GM10847 (cell line): Measurements from ENCODE around the gene SLF2.

Experiments used
- POLR2A ChIP-seq: IDR thresholded peaks from 2 replicates; pipeline ENCODE4 v1.6.1; 2011; ENCODE audit not compliant: insufficient read length; ENCODE audit errors: extremely low read depth

SLF2 gene

GRCh38 chr10:100907175-100907574 is 5.6 kb upstream of the SLF2 start:
- no peak for TF ChIP-seq POLR2A

DNA sequence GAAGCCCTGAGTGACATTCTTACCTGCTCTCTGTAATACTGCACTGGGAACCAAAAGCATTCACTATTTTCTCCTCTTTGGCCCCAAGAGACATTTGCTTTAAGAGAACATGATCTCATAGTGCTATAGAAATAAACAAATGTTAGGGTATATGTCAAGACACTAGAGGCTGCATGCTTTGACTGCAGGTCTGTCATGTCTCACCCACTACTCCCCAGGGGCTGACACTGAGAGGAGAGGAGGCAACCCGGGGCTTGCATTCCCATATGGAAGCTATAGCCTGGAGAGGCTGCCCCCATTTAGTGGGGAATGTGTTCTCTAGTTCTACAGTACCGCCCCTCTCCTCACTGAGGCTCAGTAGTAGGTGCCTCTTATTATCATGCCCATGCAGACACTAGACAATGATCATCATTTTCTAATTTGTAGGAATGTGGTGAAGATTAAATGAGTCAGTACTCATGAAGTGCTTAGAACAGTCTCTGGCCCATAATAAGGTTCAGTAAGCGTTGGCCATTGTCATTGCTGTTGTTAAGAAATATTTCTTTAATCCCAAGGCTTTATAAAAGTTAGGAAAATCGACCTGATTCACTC is 4.9 kb upstream of the SLF2 start:
- no peak for TF ChIP-seq POLR2A

- TF ChIP-seq POLR2A: no peak
Measured at GRCh38 chr10:100908378-100908777, 4.4 kb upstream of the SLF2 start.

DNA sequence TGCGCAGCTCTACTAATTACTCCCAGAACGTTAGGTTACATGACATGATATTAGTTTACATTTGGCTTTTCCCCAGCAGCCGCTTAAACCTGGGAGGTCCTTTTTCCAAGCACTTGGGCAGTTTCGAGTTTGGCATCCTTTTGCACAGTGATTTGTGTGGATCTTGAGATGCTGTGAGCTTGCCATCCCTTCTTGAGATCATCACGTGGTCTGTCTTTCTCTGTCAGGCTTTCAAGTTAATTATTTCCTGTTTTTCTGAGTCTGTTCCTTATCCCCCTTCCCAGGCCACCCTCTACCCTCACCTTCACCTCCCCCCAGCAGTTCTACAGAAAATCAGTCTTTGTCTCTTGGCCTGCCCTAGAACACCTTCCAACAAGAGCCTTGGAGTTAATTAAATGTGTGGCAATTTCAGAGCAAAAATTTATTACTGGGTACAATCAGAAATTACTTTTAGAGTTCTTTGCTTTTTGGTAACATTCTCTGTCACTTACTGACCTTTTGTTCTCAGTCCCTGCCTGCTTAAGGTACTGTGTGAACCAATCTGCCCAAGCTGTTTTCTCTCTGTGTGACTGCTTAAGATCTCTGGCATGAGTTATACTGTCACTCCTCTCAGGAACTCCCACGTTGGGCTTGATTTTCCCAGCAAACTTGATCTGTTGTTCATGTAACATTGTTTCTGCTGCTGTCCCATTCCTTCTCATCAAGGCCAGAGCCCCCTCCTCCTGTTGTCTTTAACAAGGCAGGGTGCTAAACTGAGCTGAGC is 3.1 kb upstream of the SLF2 start:
- no peak for TF ChIP-seq POLR2A

DNA sequence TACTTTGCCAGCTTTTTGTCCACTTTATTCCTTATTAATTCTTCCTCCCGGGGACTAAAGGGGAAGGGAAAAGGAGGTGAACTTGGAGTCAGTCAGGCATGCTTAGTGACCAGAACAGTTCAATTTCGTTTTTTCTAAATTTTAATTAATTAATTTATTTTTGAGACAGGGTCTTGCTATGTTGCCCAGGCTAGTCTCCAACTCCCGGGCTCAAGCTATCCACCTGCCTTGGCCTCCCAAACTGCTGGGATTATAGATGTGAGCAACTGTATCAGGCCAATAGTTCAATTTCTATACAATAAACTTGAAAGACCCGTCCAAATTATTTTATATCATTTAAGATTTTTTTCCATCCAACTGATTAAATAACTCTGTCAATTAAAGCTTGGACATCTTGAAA is 1.3 kb upstream of the SLF2 start:
- TF ChIP-seq POLR2A: no peak

DNA sequence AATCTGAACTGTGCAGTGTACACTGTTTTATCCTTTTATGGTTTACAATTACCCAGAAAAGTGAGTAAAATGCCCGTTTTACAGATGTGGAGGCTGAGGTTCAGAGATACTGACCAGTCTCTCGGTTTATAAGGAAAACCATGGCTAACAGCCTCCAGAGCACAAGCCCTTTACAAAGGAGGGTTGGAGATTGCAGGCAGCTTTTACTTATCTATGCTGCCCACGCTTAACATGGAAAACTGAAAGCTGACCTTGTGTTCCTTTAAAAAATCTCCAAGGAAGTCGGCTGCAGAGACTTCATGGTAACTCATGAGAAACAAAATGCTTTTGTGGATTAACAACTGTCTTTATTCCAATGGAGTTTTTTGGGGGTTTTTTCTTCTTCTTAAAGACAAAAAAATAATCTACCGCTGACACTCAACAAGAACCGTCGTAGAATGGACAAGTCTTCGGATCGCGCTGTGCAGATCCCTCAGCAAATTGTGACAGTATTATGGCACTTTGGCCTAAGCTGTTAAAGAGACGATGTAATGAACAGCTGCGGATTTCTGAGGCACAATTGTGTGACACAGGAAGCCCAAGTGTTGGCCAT is 654 bp upstream of the SLF2 start:
- TF ChIP-seq POLR2A: no peak

DNA sequence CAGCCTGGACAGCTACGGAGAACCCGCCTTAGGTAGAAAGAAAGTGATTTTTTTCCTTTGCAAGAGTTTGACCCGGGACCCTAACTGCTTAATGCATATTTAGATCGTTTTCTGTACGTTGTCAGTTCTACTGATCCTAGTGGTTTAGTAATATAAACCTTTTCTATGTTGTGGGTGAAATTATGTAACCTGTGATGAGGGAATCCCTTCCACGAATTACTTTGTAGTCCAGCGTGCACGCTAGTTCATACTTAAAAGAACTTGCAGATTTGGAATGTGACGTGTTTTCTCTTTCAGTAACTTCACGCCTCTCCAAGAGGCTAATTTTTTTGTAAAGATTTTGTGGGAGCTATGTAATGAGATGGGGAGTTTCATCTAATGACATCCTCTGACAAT is 705 bp downstream of the SLF2 start:
- TF ChIP-seq POLR2A: no peak

GRCh38 chr10:100917071-100917470 is 4.3 kb downstream of the SLF2 start:
- TF ChIP-seq POLR2A: no peak

DNA sequence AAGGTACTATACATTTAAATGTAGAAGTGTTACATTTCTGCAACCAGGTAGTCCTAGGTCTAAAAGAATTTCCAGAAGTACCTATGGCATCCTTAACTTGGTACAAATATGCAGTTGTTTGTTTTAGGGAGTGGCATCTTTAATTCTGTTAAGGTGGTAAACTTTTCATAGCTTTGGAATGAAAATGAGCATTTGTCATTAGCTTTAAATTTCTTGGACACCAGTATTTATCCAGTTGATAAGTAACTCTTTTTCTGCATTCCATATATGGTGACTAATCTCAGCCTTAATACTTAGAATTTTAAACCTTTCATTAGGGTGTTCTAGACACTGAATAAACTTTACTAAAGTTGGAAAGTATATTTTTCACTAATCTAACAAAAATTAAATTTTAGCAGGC is 10.8 kb downstream of the SLF2 start:
- no peak for TF ChIP-seq POLR2A

DNA sequence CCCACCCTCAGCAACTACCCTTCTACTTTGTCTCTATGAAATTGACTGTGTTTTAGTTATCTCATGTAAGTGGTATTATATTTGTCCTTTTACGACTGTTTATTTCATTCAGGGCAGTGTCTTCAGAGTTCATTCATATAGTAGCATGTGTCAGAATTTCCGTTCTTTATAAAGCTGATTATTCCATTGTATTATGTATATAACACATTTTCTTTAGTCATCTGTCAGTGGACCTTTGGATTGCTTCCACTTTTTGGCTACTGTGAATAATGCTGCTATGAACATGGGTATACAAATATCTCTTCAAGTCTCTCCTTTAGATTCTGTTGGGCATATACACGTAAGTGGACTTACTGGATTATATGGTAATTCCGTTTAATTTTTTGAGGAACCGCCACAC is 14.5 kb downstream of the SLF2 start:
- TF ChIP-seq POLR2A: no peak

- no peak for TF ChIP-seq POLR2A
Measured at GRCh38 chr10:100928039-100928438, 15.3 kb downstream of the SLF2 start.

- no peak for TF ChIP-seq POLR2A
Measured at GRCh38 chr10:100930368-100930767, 17.6 kb downstream of the SLF2 start.

DNA sequence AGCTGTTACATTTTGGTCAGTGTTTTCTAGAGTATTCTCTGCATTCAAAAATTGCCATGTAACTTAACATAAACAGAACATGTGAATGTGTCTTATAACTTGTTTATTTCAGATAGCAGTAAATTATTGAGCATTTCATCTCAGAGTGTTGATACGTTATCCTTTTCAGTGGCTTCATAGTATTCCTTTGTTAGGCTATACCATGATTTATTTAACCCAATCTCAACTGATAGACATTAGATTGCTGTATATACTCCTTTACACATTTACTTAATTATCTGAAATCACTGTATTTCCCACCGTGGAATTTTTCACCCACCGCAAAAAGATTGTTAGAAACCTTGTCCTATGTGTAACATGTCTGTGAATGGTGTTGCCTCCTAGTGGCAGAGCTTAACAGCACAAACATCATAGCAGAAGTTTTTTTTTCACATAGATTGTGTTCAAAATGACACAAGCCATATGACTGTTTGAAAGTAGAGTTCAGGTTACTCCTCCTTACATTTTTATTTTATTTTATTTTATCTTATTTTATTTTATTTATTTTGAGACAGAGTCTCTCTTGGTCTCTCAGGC is 21.4 kb downstream of the SLF2 start:
- no peak for TF ChIP-seq POLR2A

- TF ChIP-seq POLR2A: no peak
Measured at GRCh38 chr10:100939763-100940344, 27.1 kb downstream of the SLF2 start.

GRCh38 chr10:100942229-100942628 is 29.5 kb downstream of the SLF2 start:
- TF ChIP-seq POLR2A: no peak

DNA sequence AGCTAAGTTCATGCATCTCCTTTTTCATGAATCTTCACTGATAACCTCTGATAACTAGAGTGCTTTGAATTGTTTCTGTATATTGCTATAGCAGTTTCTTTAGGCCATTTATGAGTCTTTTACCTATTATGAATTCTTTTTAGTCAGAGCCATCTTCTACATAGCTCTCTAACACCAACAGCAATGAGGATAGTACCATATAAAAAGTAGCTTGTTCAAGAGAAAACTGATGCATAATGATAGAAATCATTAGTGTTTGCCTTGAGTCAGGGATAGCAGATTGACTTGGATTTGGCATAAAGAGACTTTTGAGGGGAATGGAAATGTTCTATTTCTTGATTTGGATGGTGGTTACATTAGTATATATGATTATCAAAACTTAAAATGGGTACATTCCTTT is 30.7 kb downstream of the SLF2 start:
- TF ChIP-seq POLR2A: no peak
